Breast epithelium (tissue), 4 donors: ENCODE data around the gene DPYD. TPM values are rescaled to one million over a fixed set of nuclear protein-coding genes. Genes with fewer than 3 reads are reported as not detected.
A peak's percentile ranks its signal among the peaks of the same experiment; 100 is the strongest.

ENCODE experiments used
- DNase-seq, 2 donors: peaks; one replicate each; pipeline ENCODE4 v3.0.0-alpha.2; 2019; ENCODE audit warnings: low spot score in 2 of 2
- H3K27ac ChIP-seq, 2 donors: fragments of 200-600 bp; sonication (generic) in 1 of 2; one replicate each; pipeline ENCODE4 v1.5.1; 2016 to 2019; ENCODE audit warnings: mild to moderate bottlenecking in 1 of 2
- H3K27me3 ChIP-seq, 2 donors: fragments of 200-600 bp; sonication (generic) in 1 of 2; one replicate each; pipeline versions ENCODE4 v1.5.1 to v1.6.0; 2017 to 2019; ENCODE audit warnings: control low read depth in 1 of 2, mild to moderate bottlenecking in 1 of 2
- H3K36me3 ChIP-seq: fragments of 200-600 bp; one replicate; pipeline ENCODE4 v1.5.1; 2019
- H3K4me1 ChIP-seq, 2 donors: fragments of 200-600 bp; sonication (generic); one replicate each; pipeline ENCODE4 v1.5.1; 2016 to 2019; ENCODE audit warnings: control low read depth in 1 of 2
- H3K4me3 ChIP-seq, 3 donors: fragments of 200-600 bp; sonication (generic); 1 replicate in 2 of 3; 2 replicates in 1 of 3; pipeline ENCODE4 v1.5.1; 2016 to 2019; ENCODE audit warnings: mild to moderate bottlenecking in 3 of 3, moderate library complexity in 2 of 3
- H3K9me3 ChIP-seq, 2 donors: fragments of 200-600 bp; sonication (generic) in 1 of 2; one replicate each; pipeline ENCODE4 v1.5.1; 2016 to 2019; ENCODE audit warnings: control low read depth in 1 of 2
- CTCF ChIP-seq, 3 donors: fragments of 450-650 bp; IDR thresholded peaks; one replicate each; pipeline ENCODE4 v1.5.1; 2016 to 2017; ENCODE audit warnings: antibody characterized with exemption in 3 of 3, mild to moderate bottlenecking in 3 of 3, moderate library complexity in 3 of 3
- POLR2A ChIP-seq: fragments of 450-650 bp; IDR thresholded peaks from one replicate; pipeline ENCODE4 v1.6.1; 2016; ENCODE audit warnings: antibody characterized with exemption, mild to moderate bottlenecking, moderate library complexity
- POLR2AphosphoS5 ChIP-seq, 3 donors: sonication (generic); formaldehyde crosslinking; IDR thresholded peaks; one replicate each; pipeline ENCODE4 v1.6.1; 2017; ENCODE audit warnings: antibody characterized with exemption in 3 of 3
- intact Hi-C: fragments of 100-400 bp; cut with DNase I; formaldehyde crosslinking; loops from one replicate; pipeline ENCODE4 v1.15.1; 2023; ENCODE audit warnings: low total_unique reads
- total RNA-seq, 3 donors: library from RNA; depleted of rRNA; stranded (reverse); fragments of >200 nt; gene quantifications; one replicate each; pipeline ENCODE4 v1.1.0, GENCODE V29; 2016

Gene DPYD
- total RNA-seq, 3 donors from 2014 or later = 56.4 to 95.1 (median 58.1) TPM

DNA sequence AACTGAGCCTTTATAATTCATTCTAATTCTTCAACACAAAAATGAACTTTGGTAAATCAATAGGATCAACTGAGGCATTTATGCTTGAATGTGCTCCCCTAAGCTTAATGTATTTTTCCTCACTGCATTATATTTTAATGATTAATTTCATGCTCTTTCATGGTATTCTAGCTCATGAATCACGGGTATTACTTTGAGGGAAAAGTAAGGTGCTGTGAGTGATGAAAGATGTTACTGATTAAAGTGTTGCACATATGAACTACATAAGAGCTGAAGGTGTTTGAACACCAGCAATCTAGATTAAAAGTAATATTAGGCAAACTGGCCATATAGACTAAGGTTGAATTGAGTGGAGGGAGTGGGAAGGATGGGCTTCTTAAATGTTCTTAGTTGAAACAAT, 1.9 kb downstream of the DPYD start:
- H3K27ac ChIP-seq = peak overlapping the region; percentile 48 to 53
- H3K27me3 ChIP-seq = no peaks in the 10 kb centered on the region
- peak overlapping the region; percentile 77 to 97 (median 95) for H3K4me3 ChIP-seq
- no peak for DNase-seq
- no peaks in the 10 kb centered on the region for H3K4me1 ChIP-seq
- H3K9me3 ChIP-seq = no peaks in the 10 kb centered on the region
- TF ChIP-seq POLR2AphosphoS5 (IDR thresholded peaks at IDR 0.05) = no peak
- no peak for TF ChIP-seq CTCF (IDR thresholded peaks at IDR 0.05)
- no peak for TF ChIP-seq POLR2A
- H3K36me3 ChIP-seq = no peaks in the 10 kb centered on the region
- intact Hi-C loops = no loop called here

DNA sequence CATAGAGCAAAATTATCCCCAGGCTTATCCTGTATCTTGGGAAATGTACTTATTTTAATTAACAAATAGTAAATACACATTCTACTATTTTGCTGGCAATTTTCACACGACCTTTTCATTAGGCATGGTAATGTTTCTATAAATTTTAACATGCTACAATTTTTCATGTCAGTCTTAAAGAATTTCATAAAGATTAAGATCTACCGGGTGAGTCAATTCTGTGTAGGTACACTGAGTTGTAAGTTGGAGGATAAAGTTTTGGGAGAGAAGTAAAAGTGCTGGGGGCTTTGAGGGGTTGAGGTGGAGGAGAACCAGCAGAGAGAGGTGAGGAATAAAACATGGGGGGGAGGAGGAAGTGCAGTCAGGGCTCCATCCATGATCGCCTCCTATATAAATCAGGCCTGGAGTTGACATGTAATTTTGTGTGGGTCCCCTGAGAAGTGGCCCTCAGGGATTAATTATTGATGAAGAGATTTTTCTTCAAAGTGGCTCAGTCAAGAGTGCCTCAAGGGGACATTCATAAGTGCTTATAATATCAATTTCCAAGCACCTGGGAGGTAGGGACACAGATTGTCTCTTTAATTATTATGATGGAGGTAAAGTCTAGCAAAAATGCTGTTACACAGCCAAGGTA, 7.2 kb downstream of the DPYD start:
- no peaks in the 10 kb centered on the region for H3K9me3 ChIP-seq
- intact Hi-C loops = no loop called here
- no peak for DNase-seq
- H3K4me1 ChIP-seq = no peaks in the 10 kb centered on the region
- TF ChIP-seq POLR2AphosphoS5 (IDR thresholded peaks at IDR 0.05) (no peak), CTCF (IDR thresholded peaks at IDR 0.05) (no peak), POLR2A (no peak)
- H3K27me3 ChIP-seq = no peaks in the 10 kb centered on the region
- H3K27ac ChIP-seq = no peak overlapping the region
- H3K4me3 ChIP-seq = no peak overlapping the region
- H3K36me3 ChIP-seq = no peaks in the 10 kb centered on the region

- H3K27me3 ChIP-seq = no peaks in the 10 kb centered on the region
- intact Hi-C loops = no loop called here
- TF ChIP-seq POLR2A (no peak), POLR2AphosphoS5 (IDR thresholded peaks at IDR 0.05) (no peak)
- no peak overlapping the region for H3K27ac ChIP-seq
- no peaks in the 10 kb centered on the region for H3K4me1 ChIP-seq
- H3K4me3 ChIP-seq = no peak overlapping the region
- H3K9me3 ChIP-seq = no peaks in the 10 kb centered on the region
- no peak for DNase-seq
- H3K36me3 ChIP-seq = no peaks in the 10 kb centered on the region
Observed at GRCh38 chr1:97911266-97912215, 9.3 kb downstream of the DPYD start.

DNA sequence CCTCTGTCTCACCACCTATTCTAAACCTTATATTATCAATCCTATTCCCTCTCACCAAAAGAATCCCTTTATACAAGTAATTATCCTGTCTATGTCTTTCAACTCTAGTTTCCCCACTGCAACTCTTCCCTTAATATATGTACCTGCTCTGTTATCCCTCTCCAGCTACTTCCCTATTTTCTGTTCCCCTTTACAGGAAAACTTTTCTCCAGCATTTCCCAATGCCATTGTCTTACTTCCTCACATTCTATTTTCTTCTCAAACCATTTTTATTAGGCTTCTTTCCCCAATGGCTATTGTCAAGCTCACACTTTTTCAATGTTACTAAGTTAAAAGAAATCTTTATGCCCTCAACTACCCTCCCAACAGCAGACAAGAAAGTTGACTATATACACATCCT, 11.6 kb downstream of the DPYD start:
- H3K36me3 ChIP-seq = no peaks in the 10 kb centered on the region
- peaks cover 1 to 5% of the 10 kb centered on the region in 2 donors for H3K4me1 ChIP-seq
- no peak overlapping the region for H3K4me3 ChIP-seq
- intact Hi-C loops = no loop called here
- H3K9me3 ChIP-seq = no peaks in the 10 kb centered on the region
- TF ChIP-seq CTCF (IDR thresholded peaks at IDR 0.05) = no peak
- no peaks in the 10 kb centered on the region for H3K27me3 ChIP-seq
- DNase-seq = no peak
- no peak overlapping the region for H3K27ac ChIP-seq

GRCh38 chr1:97907886-97908285, 12.9 kb downstream of the DPYD start:
- intact Hi-C loops = no loop called here
- TF ChIP-seq POLR2AphosphoS5 (IDR thresholded peaks at IDR 0.05) = no peak
- TF ChIP-seq POLR2A = no peak
- no peak for TF ChIP-seq CTCF (IDR thresholded peaks at IDR 0.05)
- H3K27me3 ChIP-seq = no peaks in the 10 kb centered on the region
- peaks cover 5 to 9% of the 10 kb centered on the region in 2 donors for H3K4me1 ChIP-seq
- DNase-seq = no peak
- H3K4me3 ChIP-seq = no peak overlapping the region
- H3K9me3 ChIP-seq = no peaks in the 10 kb centered on the region
- H3K27ac ChIP-seq = no peak overlapping the region
- no peaks in the 10 kb centered on the region for H3K36me3 ChIP-seq
